Occipital lobe (tissue), 2 donors: ENCODE measurements around the gene ICA1L. TPM values are rescaled to one million over a fixed set of nuclear protein-coding genes. Genes with fewer than 3 reads are reported as not detected.

Experiments
- DNase-seq: peaks from one replicate; lab custom pipeline; 2025; lab: John Stamatoyannopoulos, UW
- total RNA-seq: library from RNA; depleted of rRNA; stranded (reverse); fragments of >200 nt; gene quantifications from one replicate; pipeline ENCODE4 v1.2.3, GENCODE V29; 2014

ICA1L gene
- total RNA-seq, 1 donor from 2014 or later, result 126 TPM

DNA sequence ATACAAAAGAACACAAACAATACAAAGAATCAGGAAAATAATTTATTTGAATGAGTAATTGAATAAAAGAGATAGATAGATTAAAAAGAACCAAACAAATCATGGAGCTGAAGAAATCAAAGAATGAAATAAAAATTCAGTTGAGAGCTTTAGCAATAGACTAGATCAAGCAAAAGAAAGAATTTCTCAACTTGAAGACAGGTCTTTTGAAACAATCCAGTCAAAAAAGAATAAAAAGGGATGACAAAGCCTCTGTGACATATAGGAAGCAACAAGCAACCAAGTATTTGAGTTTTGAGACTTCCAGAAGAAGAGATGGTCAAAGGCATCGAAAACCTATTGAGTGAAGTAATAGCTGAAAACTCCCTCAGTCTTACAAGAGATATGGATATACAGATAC is 128.0 kb downstream of the ICA1L start:
- no peak for DNase-seq

GRCh38 chr2:202736826-202737225 is 134.7 kb downstream of the ICA1L start:
- no peak for DNase-seq

DNA sequence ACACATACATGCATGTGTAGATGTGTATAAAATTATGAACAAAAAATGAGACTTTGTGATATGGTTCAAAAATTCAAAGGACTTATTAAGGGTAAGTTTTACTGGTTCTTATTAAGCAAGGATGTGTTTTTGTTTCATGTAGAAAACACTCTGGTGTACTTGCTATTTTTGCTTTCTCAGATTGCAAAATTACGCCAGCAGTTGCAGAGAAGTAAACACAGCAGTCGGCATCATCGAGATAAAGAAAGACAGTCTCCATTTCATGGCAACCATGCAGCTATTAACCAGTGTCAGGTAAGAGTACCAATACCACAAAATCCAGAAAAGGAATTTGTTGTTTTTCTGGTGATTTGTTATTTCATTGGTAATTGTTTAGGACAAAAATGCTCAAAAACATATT is 145.5 kb downstream of the ICA1L start:
- DNase-seq, result no peak

GRCh38 chr2:202723746-202724145 is 147.8 kb downstream of the ICA1L start:
- DNase-seq, result no peak

Other genes with a start within 250 kb of the ICA1L start
- gene FAM117B, start 236.8 kb downstream of the ICA1L start, total RNA-seq, result 44.6 TPM
- gene WDR12, start 39.9 kb upstream of the ICA1L start, total RNA-seq, result 23.7 TPM
- 24.8 TPM for gene CARF, start 40.5 kb upstream of the ICA1L start, total RNA-seq
- gene NBEAL1, start 143.1 kb upstream of the ICA1L start, total RNA-seq, result 62.7 TPM